GM23338 (cell line): ENCODE results near the gene HBZ. TPM values are rescaled to one million over a fixed set of nuclear protein-coding genes. Genes with fewer than 3 reads are reported as not detected.

ENCODE experiments used
- ATAC-seq: fragments of 200-7000 bp; cut with Tn5 transposase; 3 replicates; pipeline ENCODE4 v1.9.1; 2020
- DNase-seq: peaks from one replicate; pipeline ENCODE4 v3.0.0-alpha.2; 2015; ENCODE audit warnings: low spot score
- H2AFZ ChIP-seq: fragments of 200-600 bp; sonication (generic); 2 replicates; pipeline ENCODE4 v1.8.0; 2016; ENCODE audit warnings: antibody characterized with exemption, mild to moderate bottlenecking, moderate library complexity
- H3F3A ChIP-seq: fragments of 200-600 bp; sonication (generic); replicated peaks from 2 replicates; pipeline ENCODE4 v1.8.0; 2017; ENCODE audit warnings: antibody characterized with exemption, mixed run types, low read depth
- H3K27ac ChIP-seq: fragments of 200-600 bp; sonication (generic); 2 replicates; pipeline ENCODE4 v1.6.1; 2016; ENCODE audit warnings: low read depth
- H3K27me3 ChIP-seq: fragments of 200-600 bp; sonication (generic); 2 replicates; pipeline ENCODE4 v1.8.0; 2016; ENCODE audit warnings: mild to moderate bottlenecking, mixed run types, moderate library complexity; ENCODE audit not compliant: insufficient read depth
- H3K36me3 ChIP-seq: fragments of 200-600 bp; sonication (generic); 2 replicates; pipeline ENCODE4 v1.8.0; 2016; ENCODE audit warnings: mild to moderate bottlenecking; ENCODE audit not compliant: insufficient read depth
- H3K4me1 ChIP-seq: fragments of 200-600 bp; sonication (generic); 2 replicates; pipeline ENCODE4 v1.8.0; 2016; ENCODE audit warnings: mild to moderate bottlenecking, moderate library complexity; ENCODE audit not compliant: insufficient read depth
- H3K4me2 ChIP-seq: fragments of 200-600 bp; sonication (generic); 2 replicates; pipeline ENCODE4 v1.7.1; 2017; ENCODE audit warnings: mixed run types
- H3K4me3 ChIP-seq: fragments of 200-600 bp; sonication (generic); 2 replicates; pipeline ENCODE4 v1.6.1; 2016; ENCODE audit warnings: mixed run types
- H3K79me2 ChIP-seq: fragments of 200-600 bp; sonication (generic); replicated peaks from 2 replicates; pipeline ENCODE4 v1.8.0; 2017; ENCODE audit warnings: mild to moderate bottlenecking; ENCODE audit not compliant: insufficient read depth
- H3K9me2 ChIP-seq: fragments of 200-600 bp; sonication (generic); 2 replicates; pipeline ENCODE4 v1.8.0; 2017; ENCODE audit not compliant: insufficient read depth
- H4K20me1 ChIP-seq: fragments of 200-600 bp; sonication (generic); replicated peaks from 2 replicates; pipeline ENCODE4 v1.8.0; 2017; ENCODE audit warnings: mild to moderate bottlenecking; ENCODE audit not compliant: insufficient read depth
- H3K27ac Mint-ChIP-seq: 2 replicates; pipeline ENCODE4 v1.8.0; 2020; ENCODE audit warnings: inconsistent platforms, mild to moderate bottlenecking, moderate library complexity, mixed read lengths
- H3K27me3 Mint-ChIP-seq: 3 replicates; pipeline ENCODE4 v1.8.0; 2022; ENCODE audit warnings: low read depth, mild to moderate bottlenecking, moderate library complexity, mixed read lengths, inconsistent platforms; ENCODE audit not compliant: insufficient read depth, poor library complexity
- H3K36me3 Mint-ChIP-seq: 3 replicates; pipeline ENCODE4 v1.8.0; 2021; ENCODE audit warnings: low read depth, mild to moderate bottlenecking, inconsistent platforms, moderate library complexity, mixed read lengths
- H3K4me1 Mint-ChIP-seq: 3 replicates; pipeline ENCODE4 v1.8.0; 2020; ENCODE audit warnings: mild to moderate bottlenecking, inconsistent platforms, mixed read lengths
- H3K4me3 Mint-ChIP-seq: 3 replicates; pipeline ENCODE4 v1.8.0; 2021; ENCODE audit warnings: moderate library complexity, mild to moderate bottlenecking, inconsistent platforms, mixed read lengths
- H3K9me3 Mint-ChIP-seq: 3 replicates; pipeline ENCODE4 v1.8.0; 2020; ENCODE audit warnings: moderate library complexity, mild to moderate bottlenecking, inconsistent platforms, mixed read lengths
- CREB1 ChIP-seq: fragments of 250-450 bp; sonication (Bioruptor Pico); IDR thresholded peaks from 2 replicates; pipeline ENCODE4 v1.5.0; 2020; ENCODE audit warnings: low read depth, mild to moderate bottlenecking, moderate library complexity
- EZH2 ChIP-seq: fragments of 200-600 bp; sonication (generic); IDR thresholded peaks from one replicate; pipeline ENCODE4 v1.8.0; 2017; ENCODE audit warnings: antibody characterized with exemption, mild to moderate bottlenecking, low read depth; ENCODE audit not compliant: unreplicated experiment
- JUNB ChIP-seq: IDR thresholded peaks from one replicate; pipeline ENCODE4 v1.6.1; 2016; ENCODE audit warnings: antibody characterized with exemption; ENCODE audit not compliant: unreplicated experiment
- POLR2AphosphoS5 ChIP-seq: IDR thresholded peaks from 2 replicates; pipeline ENCODE4 v1.6.1; 2016; ENCODE audit warnings: antibody characterized with exemption, low read depth
- ZNF114 ChIP-seq: fragments of 250-450 bp; sonication (Bioruptor Pico); IDR thresholded peaks from 2 replicates; pipeline ENCODE4 v1.5.0; 2020; ENCODE audit warnings: mild to moderate bottlenecking, moderate library complexity
- polyA plus RNA-seq: library from polyadenylated mRNA; unstranded; fragments of >200 nt; fragmentation: Nextera tagmentation; extraction: Ambion mirVana; gene quantifications from 2 replicates; pipeline ENCODE4 v1.2.1, GENCODE V29; 2016
- total RNA-seq: library from RNA; depleted of rRNA; stranded (reverse); fragments of >200 nt; shearing (Covaris generic); gene quantifications from 2 replicates; pipeline ENCODE4 v1.2.3, GENCODE V29; 2014
- TF ChIP-seq, protein P1 (sequence below): fragments of 250-450 bp; sonication (Bioruptor Pico); IDR thresholded peaks from 2 replicates; pipeline ENCODE4 v1.5.0; 2020; ENCODE audit warnings: mild to moderate bottlenecking, moderate library complexity
- TF ChIP-seq, protein P2 (sequence below): IDR thresholded peaks from 2 replicates; pipeline ENCODE4 v1.6.1; 2016; ENCODE audit warnings: antibody characterized with exemption
- TF ChIP-seq, protein P3 (sequence below), 2 experiments: fragments of 200-600 bp in 1 of 2; sonication (generic) in 1 of 2; conservative IDR thresholded peaks; 2 replicates each; pipeline versions ENCODE4 v1.5.1 to v1.6.1; 2016 to 2017; ENCODE audit warnings: antibody characterized with exemption in 2 of 2, low read depth in 2 of 2, mild to moderate bottlenecking in 2 of 2, moderate library complexity in 1 of 2
- TF ChIP-seq, protein P4 (sequence below): IDR thresholded peaks from one replicate; pipeline ENCODE4 v1.6.1; 2018; ENCODE audit warnings: antibody characterized with exemption; ENCODE audit not compliant: unreplicated experiment

Gene HBZ
- total and polyA plus RNA-seq, 2 experiments from 2014 or later: 0.39 TPM; not detected in 1

DNA sequence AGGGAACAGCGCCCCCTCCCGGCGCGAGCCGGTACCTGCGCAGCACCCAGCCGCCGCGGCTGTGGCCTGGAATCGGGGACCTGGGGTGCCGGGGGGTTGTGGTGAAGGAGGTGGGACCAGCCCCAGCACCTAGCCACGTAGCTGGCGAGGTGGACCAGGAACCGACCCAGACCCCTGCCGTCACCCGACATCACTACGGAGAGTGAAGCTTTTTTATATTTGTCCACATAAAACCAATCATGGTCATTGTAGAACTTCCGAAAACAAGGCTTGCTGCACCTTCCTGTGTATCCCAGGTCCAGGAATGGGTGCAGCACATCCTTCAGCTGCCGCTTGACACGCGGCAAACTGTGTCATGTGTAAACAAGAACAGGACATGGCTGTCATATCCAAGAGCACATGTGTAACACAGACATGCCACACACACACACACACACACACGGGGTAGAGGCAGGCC is 29.1 kb downstream of the HBZ start:
- Histone ChIP-seq H3F3A (peaks cover 26% of the 10 kb centered on the region; the same call in 1 of the 2 replicates), H3K9me2 (no peaks in the 10 kb centered on the region), H3K4me1 (no peaks in the 10 kb centered on the region; the same call in 1 of the 2 replicates), H3K27me3 (peaks cover 45% of the 10 kb centered on the region), H3K27ac (no peak overlapping the region), H2AFZ (no peak overlapping the region), H3K36me3 (no peaks in the 10 kb centered on the region), H3K79me2 (no peaks in the 10 kb centered on the region), H3K4me3 (no peak overlapping the region), H4K20me1 (peaks cover 8% of the 10 kb centered on the region), H3K4me2 (no peak overlapping the region; the same call in 1 of the 2 replicates)
- H3K4me3 Mint-ChIP-seq: 0 out of 3 replicates have a peak overlapping the region, but pooled peaks have one; percentile 26
- no peaks in the 10 kb centered on the region; the same call in 1 of the 3 replicates for H3K4me1 Mint-ChIP-seq
- no peak for DNase-seq
- peaks cover 44% of the 10 kb centered on the region for H3K27me3 Mint-ChIP-seq
- H3K27ac Mint-ChIP-seq: no peak overlapping the region
- TF ChIP-seq POLR2AphosphoS5 (peak; percentile 20), JUNB (no peak), EZH2 (no peak), ZNF114 (CRISPR knock-in tag) (no peak), CREB1 (CRISPR knock-in tag) (no peak)
- TF ChIP-seq, protein P1, sequence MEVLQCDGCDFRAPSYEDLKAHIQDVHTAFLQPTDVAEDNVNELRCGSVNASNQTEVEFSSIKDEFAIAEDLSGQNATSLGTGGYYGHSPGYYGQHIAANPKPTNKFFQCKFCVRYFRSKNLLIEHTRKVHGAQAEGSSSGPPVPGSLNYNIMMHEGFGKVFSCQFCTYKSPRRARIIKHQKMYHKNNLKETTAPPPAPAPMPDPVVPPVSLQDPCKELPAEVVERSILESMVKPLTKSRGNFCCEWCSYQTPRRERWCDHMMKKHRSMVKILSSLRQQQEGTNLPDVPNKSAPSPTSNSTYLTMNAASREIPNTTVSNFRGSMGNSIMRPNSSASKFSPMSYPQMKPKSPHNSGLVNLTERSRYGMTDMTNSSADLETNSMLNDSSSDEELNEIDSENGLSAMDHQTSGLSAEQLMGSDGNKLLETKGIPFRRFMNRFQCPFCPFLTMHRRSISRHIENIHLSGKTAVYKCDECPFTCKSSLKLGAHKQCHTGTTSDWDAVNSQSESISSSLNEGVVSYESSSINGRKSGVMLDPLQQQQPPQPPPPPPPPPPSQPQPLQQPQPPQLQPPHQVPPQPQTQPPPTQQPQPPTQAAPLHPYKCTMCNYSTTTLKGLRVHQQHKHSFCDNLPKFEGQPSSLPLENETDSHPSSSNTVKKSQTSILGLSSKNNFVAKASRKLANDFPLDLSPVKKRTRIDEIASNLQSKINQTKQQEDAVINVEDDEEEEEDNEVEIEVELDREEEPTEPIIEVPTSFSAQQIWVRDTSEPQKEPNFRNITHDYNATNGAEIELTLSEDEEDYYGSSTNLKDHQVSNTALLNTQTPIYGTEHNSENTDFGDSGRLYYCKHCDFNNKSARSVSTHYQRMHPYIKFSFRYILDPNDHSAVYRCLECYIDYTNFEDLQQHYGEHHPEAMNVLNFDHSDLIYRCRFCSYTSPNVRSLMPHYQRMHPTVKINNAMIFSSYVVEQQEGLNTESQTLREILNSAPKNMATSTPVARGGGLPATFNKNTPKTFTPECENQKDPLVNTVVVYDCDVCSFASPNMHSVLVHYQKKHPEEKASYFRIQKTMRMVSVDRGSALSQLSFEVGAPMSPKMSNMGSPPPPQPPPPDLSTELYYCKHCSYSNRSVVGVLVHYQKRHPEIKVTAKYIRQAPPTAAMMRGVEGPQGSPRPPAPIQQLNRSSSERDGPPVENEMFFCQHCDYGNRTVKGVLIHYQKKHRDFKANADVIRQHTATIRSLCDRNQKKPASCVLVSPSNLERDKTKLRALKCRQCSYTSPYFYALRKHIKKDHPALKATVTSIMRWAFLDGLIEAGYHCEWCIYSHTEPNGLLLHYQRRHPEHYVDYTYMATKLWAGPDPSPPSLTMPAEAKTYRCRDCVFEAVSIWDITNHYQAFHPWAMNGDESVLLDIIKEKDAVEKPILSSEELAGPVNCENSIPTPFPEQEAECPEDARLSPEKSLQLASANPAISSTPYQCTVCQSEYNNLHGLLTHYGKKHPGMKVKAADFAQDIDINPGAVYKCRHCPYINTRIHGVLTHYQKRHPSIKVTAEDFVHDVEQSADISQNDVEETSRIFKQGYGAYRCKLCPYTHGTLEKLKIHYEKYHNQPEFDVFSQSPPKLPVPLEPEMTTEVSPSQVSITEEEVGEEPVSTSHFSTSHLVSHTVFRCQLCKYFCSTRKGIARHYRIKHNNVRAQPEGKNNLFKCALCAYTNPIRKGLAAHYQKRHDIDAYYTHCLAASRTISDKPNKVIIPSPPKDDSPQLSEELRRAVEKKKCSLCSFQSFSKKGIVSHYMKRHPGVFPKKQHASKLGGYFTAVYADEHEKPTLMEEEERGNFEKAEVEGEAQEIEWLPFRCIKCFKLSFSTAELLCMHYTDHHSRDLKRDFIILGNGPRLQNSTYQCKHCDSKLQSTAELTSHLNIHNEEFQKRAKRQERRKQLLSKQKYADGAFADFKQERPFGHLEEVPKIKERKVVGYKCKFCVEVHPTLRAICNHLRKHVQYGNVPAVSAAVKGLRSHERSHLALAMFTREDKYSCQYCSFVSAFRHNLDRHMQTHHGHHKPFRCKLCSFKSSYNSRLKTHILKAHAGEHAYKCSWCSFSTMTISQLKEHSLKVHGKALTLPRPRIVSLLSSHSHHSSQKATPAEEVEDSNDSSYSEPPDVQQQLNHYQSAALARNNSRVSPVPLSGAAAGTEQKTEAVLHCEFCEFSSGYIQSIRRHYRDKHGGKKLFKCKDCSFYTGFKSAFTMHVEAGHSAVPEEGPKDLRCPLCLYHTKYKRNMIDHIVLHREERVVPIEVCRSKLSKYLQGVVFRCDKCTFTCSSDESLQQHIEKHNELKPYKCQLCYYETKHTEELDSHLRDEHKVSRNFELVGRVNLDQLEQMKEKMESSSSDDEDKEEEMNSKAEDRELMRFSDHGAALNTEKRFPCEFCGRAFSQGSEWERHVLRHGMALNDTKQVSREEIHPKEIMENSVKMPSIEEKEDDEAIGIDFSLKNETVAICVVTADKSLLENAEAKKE (CRISPR knock-in tag): no peak
- TF ChIP-seq, protein P2, sequence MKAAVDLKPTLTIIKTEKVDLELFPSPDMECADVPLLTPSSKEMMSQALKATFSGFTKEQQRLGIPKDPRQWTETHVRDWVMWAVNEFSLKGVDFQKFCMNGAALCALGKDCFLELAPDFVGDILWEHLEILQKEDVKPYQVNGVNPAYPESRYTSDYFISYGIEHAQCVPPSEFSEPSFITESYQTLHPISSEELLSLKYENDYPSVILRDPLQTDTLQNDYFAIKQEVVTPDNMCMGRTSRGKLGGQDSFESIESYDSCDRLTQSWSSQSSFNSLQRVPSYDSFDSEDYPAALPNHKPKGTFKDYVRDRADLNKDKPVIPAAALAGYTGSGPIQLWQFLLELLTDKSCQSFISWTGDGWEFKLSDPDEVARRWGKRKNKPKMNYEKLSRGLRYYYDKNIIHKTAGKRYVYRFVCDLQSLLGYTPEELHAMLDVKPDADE: no peak
- TF ChIP-seq, protein P3, sequence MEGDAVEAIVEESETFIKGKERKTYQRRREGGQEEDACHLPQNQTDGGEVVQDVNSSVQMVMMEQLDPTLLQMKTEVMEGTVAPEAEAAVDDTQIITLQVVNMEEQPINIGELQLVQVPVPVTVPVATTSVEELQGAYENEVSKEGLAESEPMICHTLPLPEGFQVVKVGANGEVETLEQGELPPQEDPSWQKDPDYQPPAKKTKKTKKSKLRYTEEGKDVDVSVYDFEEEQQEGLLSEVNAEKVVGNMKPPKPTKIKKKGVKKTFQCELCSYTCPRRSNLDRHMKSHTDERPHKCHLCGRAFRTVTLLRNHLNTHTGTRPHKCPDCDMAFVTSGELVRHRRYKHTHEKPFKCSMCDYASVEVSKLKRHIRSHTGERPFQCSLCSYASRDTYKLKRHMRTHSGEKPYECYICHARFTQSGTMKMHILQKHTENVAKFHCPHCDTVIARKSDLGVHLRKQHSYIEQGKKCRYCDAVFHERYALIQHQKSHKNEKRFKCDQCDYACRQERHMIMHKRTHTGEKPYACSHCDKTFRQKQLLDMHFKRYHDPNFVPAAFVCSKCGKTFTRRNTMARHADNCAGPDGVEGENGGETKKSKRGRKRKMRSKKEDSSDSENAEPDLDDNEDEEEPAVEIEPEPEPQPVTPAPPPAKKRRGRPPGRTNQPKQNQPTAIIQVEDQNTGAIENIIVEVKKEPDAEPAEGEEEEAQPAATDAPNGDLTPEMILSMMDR (conservative IDR thresholded peaks at IDR 0.05; ENCODE audit: low read depth in 2 of 2): peak; percentile 80 to 92
- TF ChIP-seq, protein P4, sequence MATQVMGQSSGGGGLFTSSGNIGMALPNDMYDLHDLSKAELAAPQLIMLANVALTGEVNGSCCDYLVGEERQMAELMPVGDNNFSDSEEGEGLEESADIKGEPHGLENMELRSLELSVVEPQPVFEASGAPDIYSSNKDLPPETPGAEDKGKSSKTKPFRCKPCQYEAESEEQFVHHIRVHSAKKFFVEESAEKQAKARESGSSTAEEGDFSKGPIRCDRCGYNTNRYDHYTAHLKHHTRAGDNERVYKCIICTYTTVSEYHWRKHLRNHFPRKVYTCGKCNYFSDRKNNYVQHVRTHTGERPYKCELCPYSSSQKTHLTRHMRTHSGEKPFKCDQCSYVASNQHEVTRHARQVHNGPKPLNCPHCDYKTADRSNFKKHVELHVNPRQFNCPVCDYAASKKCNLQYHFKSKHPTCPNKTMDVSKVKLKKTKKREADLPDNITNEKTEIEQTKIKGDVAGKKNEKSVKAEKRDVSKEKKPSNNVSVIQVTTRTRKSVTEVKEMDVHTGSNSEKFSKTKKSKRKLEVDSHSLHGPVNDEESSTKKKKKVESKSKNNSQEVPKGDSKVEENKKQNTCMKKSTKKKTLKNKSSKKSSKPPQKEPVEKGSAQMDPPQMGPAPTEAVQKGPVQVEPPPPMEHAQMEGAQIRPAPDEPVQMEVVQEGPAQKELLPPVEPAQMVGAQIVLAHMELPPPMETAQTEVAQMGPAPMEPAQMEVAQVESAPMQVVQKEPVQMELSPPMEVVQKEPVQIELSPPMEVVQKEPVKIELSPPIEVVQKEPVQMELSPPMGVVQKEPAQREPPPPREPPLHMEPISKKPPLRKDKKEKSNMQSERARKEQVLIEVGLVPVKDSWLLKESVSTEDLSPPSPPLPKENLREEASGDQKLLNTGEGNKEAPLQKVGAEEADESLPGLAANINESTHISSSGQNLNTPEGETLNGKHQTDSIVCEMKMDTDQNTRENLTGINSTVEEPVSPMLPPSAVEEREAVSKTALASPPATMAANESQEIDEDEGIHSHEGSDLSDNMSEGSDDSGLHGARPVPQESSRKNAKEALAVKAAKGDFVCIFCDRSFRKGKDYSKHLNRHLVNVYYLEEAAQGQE: peak; percentile 14
- H3K36me3 Mint-ChIP-seq: peaks cover 12% of the 10 kb centered on the region; the same call in 2 of the 3 replicates
- no peak for ATAC-seq
- H3K9me3 Mint-ChIP-seq: no peaks in the 10 kb centered on the region; the same call in 2 of the 3 replicates
